Mesothelial cell of epicardium (in vitro differentiated cells): ENCODE data around the gene PLCB1. TPM values are rescaled to one million over a fixed set of nuclear protein-coding genes. Genes with fewer than 3 reads are reported as not detected.

Experiments used
- DNase-seq, 2 experiments: peaks; one replicate each; pipeline ENCODE4 v3.0.0; 2021; ENCODE audit warnings: low spot score in 2 of 2; ENCODE audit not compliant: unreplicated experiment in 2 of 2
- H3K27ac Mint-ChIP-seq: 2 replicates; pipeline ENCODE4 v1.8.0; 2021; ENCODE audit warnings: mixed read lengths
- H3K27me3 Mint-ChIP-seq: 2 replicates; pipeline ENCODE4 v1.8.0; 2021; ENCODE audit warnings: low read depth, mixed read lengths
- H3K36me3 Mint-ChIP-seq: 2 replicates; pipeline ENCODE4 v1.8.0; 2021; ENCODE audit warnings: mixed read lengths
- H3K4me1 Mint-ChIP-seq: 2 replicates; pipeline ENCODE4 v1.8.0; 2021; ENCODE audit warnings: mixed read lengths
- H3K4me3 Mint-ChIP-seq: 2 replicates; pipeline ENCODE4 v1.8.0; 2021; ENCODE audit warnings: mild to moderate bottlenecking, moderate library complexity, mixed read lengths
- H3K9me3 Mint-ChIP-seq: 2 replicates; pipeline ENCODE4 v1.8.0; 2021; ENCODE audit warnings: mixed read lengths
- CTCF ChIP-seq: fragments of 200-600 bp; sonication (generic); IDR thresholded peaks from one replicate; pipeline ENCODE4 v1.5.0; 2021; ENCODE audit warnings: antibody characterized with exemption; ENCODE audit not compliant: unreplicated experiment
- total RNA-seq: library from RNA; stranded (reverse); gene quantifications from 3 replicates; pipeline ENCODE4 v1.2.1, GENCODE V29; 2021

PLCB1 gene
- total RNA-seq, 1 donor from 2014 or later = 41.5 TPM

- Mint-ChIP-seq H3K27me3 (no peaks in the 10 kb centered on the region), H3K36me3 (no peaks in the 10 kb centered on the region), H3K4me1 (peaks cover 74% of the 10 kb centered on the region), H3K4me3 (no peak overlapping the region), H3K27ac (no peak overlapping the region), H3K9me3 (no peaks in the 10 kb centered on the region)
- DNase-seq = no peak
- no peak for TF ChIP-seq CTCF
Measured at GRCh38 chr20:8210749-8211148, 78.7 kb downstream of the PLCB1 start.

GRCh38 chr20:8212286-8212685, 80.2 kb downstream of the PLCB1 start:
- H3K4me3 Mint-ChIP-seq = no peak overlapping the region
- H3K27me3 Mint-ChIP-seq = no peaks in the 10 kb centered on the region
- H3K4me1 Mint-ChIP-seq = peaks cover 65% of the 10 kb centered on the region
- no peak for DNase-seq
- H3K9me3 Mint-ChIP-seq = peaks cover 5% of the 10 kb centered on the region
- TF ChIP-seq CTCF = no peak
- no peaks in the 10 kb centered on the region for H3K36me3 Mint-ChIP-seq
- H3K27ac Mint-ChIP-seq = no peak overlapping the region

GRCh38 chr20:8213270-8213669, 81.2 kb downstream of the PLCB1 start:
- no peak for TF ChIP-seq CTCF
- Mint-ChIP-seq H3K27me3 (no peaks in the 10 kb centered on the region), H3K27ac (no peak overlapping the region), H3K4me1 (peaks cover 56% of the 10 kb centered on the region), H3K36me3 (no peaks in the 10 kb centered on the region), H3K9me3 (peaks cover 11% of the 10 kb centered on the region), H3K4me3 (no peak overlapping the region)
- no peak for DNase-seq

- no peaks in the 10 kb centered on the region for H3K36me3 Mint-ChIP-seq
- H3K27me3 Mint-ChIP-seq = no peaks in the 10 kb centered on the region
- no peak for TF ChIP-seq CTCF
- peaks cover 11% of the 10 kb centered on the region for H3K9me3 Mint-ChIP-seq
- no peak overlapping the region for H3K4me3 Mint-ChIP-seq
- H3K4me1 Mint-ChIP-seq = peaks cover 49% of the 10 kb centered on the region
- no peak for DNase-seq
- no peak overlapping the region for H3K27ac Mint-ChIP-seq
Measured at GRCh38 chr20:8213831-8214587, 81.9 kb downstream of the PLCB1 start.

- Mint-ChIP-seq H3K27me3 (no peaks in the 10 kb centered on the region), H3K27ac (peak overlapping the region; percentile 53), H3K9me3 (peaks cover 11% of the 10 kb centered on the region), H3K4me3 (no peak overlapping the region), H3K4me1 (peaks cover 38% of the 10 kb centered on the region), H3K36me3 (no peaks in the 10 kb centered on the region)
- TF ChIP-seq CTCF = no peak
- no peak for DNase-seq
Measured at GRCh38 chr20:8215361-8215781, 83.3 kb downstream of the PLCB1 start.
